Upper lobe of right lung (tissue), 1 donor: ENCODE data around the gene OSBPL3. TPM values are rescaled to one million over a fixed set of nuclear protein-coding genes. Genes with fewer than 3 reads are reported as not detected.
A peak's percentile ranks its signal among the peaks of the same experiment; 100 is the strongest.

Source experiments
- ATAC-seq: fragments of 200-7000 bp; cut with Tn5 transposase; one replicate; pipeline ENCODE4 v1.9.1; 2020; ENCODE audit warnings: mild to moderate bottlenecking, moderate library complexity
- DNase-seq: peaks from one replicate; pipeline ENCODE4 v3.0.0-alpha.2; 2020
- H3K27ac ChIP-seq: fragments of 200-600 bp; one replicate; pipeline ENCODE4 v1.8.0; 2022
- H3K27me3 ChIP-seq: fragments of 200-600 bp; one replicate; pipeline ENCODE4 v1.8.0; 2022; ENCODE audit warnings: mild to moderate bottlenecking
- H3K36me3 ChIP-seq: fragments of 200-600 bp; one replicate; pipeline ENCODE4 v1.8.0; 2022
- H3K4me1 ChIP-seq: fragments of 200-600 bp; one replicate; pipeline ENCODE4 v1.8.0; 2022
- H3K4me3 ChIP-seq: fragments of 200-600 bp; one replicate; pipeline ENCODE4 v1.8.0; 2022; ENCODE audit warnings: mild to moderate bottlenecking
- H3K9me3 ChIP-seq: fragments of 200-600 bp; one replicate; pipeline ENCODE4 v1.8.0; 2022
- intact Hi-C: fragments of 100-400 bp; cut with DNase I; formaldehyde crosslinking; loops from one replicate; pipeline ENCODE4 v1.11.0; 2022
- total RNA-seq: library from RNA; stranded (reverse); fragmentation: NEBNext Ultra II Directional; extraction: Animal tissue kit (Norgen Biotek cat#: 25700); gene quantifications from one replicate; pipeline ENCODE4 v1.2.1, GENCODE V29; 2021
- TF ChIP-seq, protein P1 (sequence below): fragments of 200-600 bp; IDR thresholded peaks from one replicate; pipeline ENCODE4 v1.8.0; 2022; ENCODE audit warnings: antibody characterized with exemption
- donor health status: DM: no; HTN: yes; CAD: no; lungs with severe emphysema.

The OSBPL3 gene
- total RNA-seq, 1 donor from 2014 or later: 23.7 TPM

DNA sequence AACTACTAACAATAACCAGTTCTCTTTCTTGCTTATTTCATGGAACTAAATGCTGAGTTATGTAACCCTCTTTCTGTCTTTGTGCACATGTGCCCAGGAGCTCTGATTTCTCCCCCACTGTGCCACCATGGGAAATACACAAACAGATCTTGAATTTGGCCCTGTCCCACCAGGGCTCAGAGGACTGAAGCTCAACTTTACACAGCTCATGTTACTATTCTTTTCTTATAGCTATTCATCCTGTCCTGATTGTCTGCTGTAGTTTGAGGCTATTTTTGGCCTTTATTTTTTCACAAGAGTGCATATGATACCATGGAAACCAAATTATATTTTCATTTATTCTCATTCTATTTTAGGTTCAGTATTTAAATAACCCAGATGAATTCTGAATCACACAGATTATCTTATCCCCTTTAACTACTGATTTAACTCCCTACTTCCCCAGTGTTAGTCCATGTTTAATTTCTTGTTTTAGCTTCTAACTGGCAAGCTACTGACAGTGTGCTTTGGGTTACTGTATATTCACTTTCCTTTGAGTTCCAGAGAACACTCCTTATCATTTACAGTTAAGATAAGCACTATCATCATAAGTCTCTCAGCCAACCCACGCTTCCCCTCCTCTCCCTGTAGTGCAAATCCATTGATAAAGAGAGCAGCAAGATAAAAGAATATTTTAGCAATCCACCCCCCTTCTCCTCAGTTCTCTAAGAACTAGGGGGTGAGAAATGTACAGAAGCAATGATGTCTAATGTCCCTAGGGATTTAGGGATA is 150.9 kb downstream of the OSBPL3 start:
- intact Hi-C loops: no loop called here
- DNase-seq: no peak
- TF ChIP-seq, protein P1, sequence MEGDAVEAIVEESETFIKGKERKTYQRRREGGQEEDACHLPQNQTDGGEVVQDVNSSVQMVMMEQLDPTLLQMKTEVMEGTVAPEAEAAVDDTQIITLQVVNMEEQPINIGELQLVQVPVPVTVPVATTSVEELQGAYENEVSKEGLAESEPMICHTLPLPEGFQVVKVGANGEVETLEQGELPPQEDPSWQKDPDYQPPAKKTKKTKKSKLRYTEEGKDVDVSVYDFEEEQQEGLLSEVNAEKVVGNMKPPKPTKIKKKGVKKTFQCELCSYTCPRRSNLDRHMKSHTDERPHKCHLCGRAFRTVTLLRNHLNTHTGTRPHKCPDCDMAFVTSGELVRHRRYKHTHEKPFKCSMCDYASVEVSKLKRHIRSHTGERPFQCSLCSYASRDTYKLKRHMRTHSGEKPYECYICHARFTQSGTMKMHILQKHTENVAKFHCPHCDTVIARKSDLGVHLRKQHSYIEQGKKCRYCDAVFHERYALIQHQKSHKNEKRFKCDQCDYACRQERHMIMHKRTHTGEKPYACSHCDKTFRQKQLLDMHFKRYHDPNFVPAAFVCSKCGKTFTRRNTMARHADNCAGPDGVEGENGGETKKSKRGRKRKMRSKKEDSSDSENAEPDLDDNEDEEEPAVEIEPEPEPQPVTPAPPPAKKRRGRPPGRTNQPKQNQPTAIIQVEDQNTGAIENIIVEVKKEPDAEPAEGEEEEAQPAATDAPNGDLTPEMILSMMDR: no peak
- H3K27ac ChIP-seq: no peak overlapping the region
- H3K36me3 ChIP-seq: no peaks in the 10 kb centered on the region
- H3K9me3 ChIP-seq: no peaks in the 10 kb centered on the region
- ATAC-seq: no peak
- no peak overlapping the region for H3K4me3 ChIP-seq
- no peaks in the 10 kb centered on the region for H3K27me3 ChIP-seq
- peaks cover 32% of the 10 kb centered on the region for H3K4me1 ChIP-seq

DNA sequence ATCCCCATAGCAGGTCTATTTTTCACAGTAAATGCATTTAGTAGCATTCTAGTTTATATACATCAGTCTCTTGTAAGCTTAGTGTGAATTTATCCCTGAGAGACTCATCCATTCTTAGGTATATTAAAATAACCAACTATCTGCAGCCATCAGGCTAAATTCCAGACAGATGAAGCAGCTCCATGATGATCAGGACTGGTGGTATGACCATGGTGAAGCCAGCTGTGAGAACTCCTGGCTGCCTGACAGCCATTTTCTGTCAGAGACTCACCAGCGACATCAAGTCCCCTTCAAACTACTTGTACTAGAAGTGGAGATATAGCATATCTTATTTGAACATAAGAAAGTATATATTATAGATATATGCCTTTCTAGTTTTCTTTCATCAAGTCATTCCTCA is 152.4 kb downstream of the OSBPL3 start:
- no peak for ATAC-seq
- Histone ChIP-seq H3K27me3 (no peaks in the 10 kb centered on the region), H3K4me1 (peaks cover 29% of the 10 kb centered on the region), H3K4me3 (no peak overlapping the region), H3K36me3 (no peaks in the 10 kb centered on the region), H3K27ac (no peak overlapping the region), H3K9me3 (no peaks in the 10 kb centered on the region)
- intact Hi-C loops: no loop called here
- TF ChIP-seq, protein P1: no peak
- DNase-seq: no peak

DNA sequence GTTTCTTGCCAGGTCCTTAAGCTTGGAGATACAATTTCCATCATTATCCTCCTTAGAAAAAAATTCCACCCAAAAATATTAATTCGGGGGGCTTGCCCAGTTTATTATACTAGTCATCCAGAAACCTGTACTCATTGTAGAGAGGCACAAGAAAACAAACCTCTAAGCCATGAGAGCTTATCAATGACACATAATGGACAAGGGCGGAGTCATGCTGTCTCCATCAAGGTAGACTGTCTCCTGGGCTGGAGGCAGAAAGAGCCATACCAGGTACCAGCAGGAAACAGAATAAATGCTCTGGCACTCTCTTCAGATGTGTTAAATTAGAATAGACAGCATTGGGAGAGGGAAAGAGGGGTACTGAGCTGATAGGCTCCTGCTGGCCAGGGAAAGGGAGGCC is 153.0 kb downstream of the OSBPL3 start:
- ATAC-seq: no peak

DNA sequence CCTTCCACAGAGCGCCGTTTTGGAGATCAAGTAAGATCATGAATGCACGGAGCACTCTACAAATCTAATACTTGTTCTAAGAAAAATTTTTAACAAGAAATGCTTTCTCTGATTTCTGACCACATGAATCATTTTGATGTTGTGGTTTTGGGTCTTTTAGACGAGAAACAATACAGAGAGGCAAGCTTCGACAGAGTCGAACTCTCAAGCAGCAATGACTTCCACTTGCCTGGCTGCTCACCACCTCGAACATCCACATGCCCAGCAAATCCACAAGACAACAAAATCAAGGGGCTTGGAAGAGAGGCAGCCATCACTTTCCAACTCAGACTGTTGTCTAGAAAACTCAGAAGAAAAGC is 153.3 kb downstream of the OSBPL3 start:
- no peak for DNase-seq
- H3K4me3 ChIP-seq: no peak overlapping the region
- no peak overlapping the region for H3K27ac ChIP-seq
- TF ChIP-seq, protein P1: no peak
- no peaks in the 10 kb centered on the region for H3K9me3 ChIP-seq
- peaks cover 30% of the 10 kb centered on the region for H3K4me1 ChIP-seq
- no peaks in the 10 kb centered on the region for H3K27me3 ChIP-seq
- H3K36me3 ChIP-seq: no peaks in the 10 kb centered on the region
- intact Hi-C loops: no loop called here
- no peak for ATAC-seq

More for the DNA sequence above, 153.0 kb downstream of the OSBPL3 start:
- no peaks in the 10 kb centered on the region for H3K27me3 ChIP-seq
- no peak for DNase-seq
- intact Hi-C loops: no loop called here
- TF ChIP-seq, protein P1: no peak
- no peaks in the 10 kb centered on the region for H3K36me3 ChIP-seq
- no peak overlapping the region for H3K4me3 ChIP-seq
- H3K27ac ChIP-seq: no peak overlapping the region
- H3K4me1 ChIP-seq: peaks cover 29% of the 10 kb centered on the region
- no peaks in the 10 kb centered on the region for H3K9me3 ChIP-seq

DNA sequence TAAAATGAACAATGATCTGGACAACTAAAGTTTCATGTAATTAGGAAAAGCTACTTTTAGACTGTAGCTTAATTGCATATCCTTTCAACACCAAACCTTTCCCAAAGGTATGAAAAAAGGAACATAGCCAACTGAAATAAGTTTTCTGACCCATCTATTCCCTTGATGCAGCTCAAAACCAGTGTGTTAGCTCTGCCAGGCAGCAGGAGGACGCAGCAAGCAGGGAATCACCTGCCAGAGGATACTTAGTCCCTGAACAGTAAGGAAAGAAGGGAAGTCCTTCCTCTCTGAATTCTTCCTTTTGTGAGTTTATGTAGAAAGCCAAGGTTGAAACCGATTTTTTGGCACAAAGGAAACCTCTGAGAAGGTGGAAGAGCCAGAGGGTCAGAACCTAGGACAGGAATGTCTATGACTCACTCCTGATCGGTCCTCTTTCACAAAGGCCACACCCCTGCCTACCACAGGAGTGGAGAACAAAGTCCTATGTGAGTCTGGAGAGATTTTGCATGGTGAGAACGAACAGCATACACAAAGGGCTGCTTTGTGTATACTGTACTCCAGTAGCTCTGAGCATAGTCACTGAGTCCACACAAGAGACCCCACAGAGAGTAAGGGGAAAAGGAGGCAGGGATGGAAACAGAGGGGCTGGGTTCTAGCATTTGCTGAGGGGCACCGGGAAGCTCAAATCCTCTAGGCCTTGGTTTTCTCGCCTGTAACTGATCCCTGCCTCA is 153.9 kb downstream of the OSBPL3 start:
- TF ChIP-seq, protein P1: no peak
- ATAC-seq (peak; percentile 76), DNase-seq (no peak)
- Histone ChIP-seq H3K27me3 (no peaks in the 10 kb centered on the region), H3K27ac (no peak overlapping the region), H3K4me1 (peaks cover 36% of the 10 kb centered on the region), H3K4me3 (no peak overlapping the region), H3K9me3 (no peaks in the 10 kb centered on the region), H3K36me3 (no peaks in the 10 kb centered on the region)
- intact Hi-C loops: no loop called here
